ENCODE measurements around the gene THSD4. TPM values are rescaled to one million over a fixed set of nuclear protein-coding genes. Genes with fewer than 3 reads are reported as not detected.
A peak's percentile ranks its signal among the peaks of the same experiment; 100 is the strongest.

THSD4 gene
- total RNA-seq, 1 experiment from 2014 or later = 65.4 TPM

- Histone ChIP-seq H3K4me3 (ENCODE audit: low read depth in 2 of 2, low read length in 2 of 2) (no peak overlapping the region), H3K36me3 (ENCODE audit: control insufficient read depth, insufficient read depth, low read length) (no peaks in the 10 kb centered on the region), H3K4me1 (ENCODE audit: control insufficient read depth, insufficient read depth, low read length) (no peaks in the 10 kb centered on the region), H3K27ac (ENCODE audit: low read length) (no peak overlapping the region), H3K9me3 (ENCODE audit: control insufficient read depth, insufficient read depth, low read depth, low read length) (no peaks in the 10 kb centered on the region), H3K27me3 (ENCODE audit: control insufficient read depth, insufficient read depth, low read length) (no peaks in the 10 kb centered on the region)
- BruUV-seq (replicated peaks) = no TSS peak
- CTCF ChIA-PET = no interaction called here
- intact Hi-C loops (cut with micrococcal nuclease; ENCODE audit: unreplicated experiment) = loop anchor here (5.0 kb wide), 2 partner anchors 74 to 204 kb away; no protein-coding TSS in a partner anchor
- POLR2A ChIA-PET = no interaction called here
- DNase-seq (ENCODE audit: low read depth, low spot score) = peak; percentile 28
- ATAC-seq = peak; percentile 80
- in situ Hi-C loops (cut with HindIII; ENCODE audit: low pct_unique_long_range_greater_than_20kb, low sequenced_read_pairs) = no loop called here
- TF ChIP-seq SIN3A (IDR thresholded peaks at IDR 0.05; ENCODE audit: borderline replicate concordance, insufficient read depth, low read depth, low read length) (no peak), CTCF (IDR thresholded peaks at IDR 0.05) (peak; percentile 75), REST (IDR thresholded peaks at IDR 0.05; ENCODE audit: insufficient read depth in 1 of 2, low read depth in 2 of 2, low read length in 1 of 2) (no peak)
These were observed 536.5 kb downstream of the THSD4 start for GRCh38 chr15:71651750-71652186.

- H3K27ac ChIP-seq (ENCODE audit: low read length) = no peak overlapping the region
- intact Hi-C loops (cut with micrococcal nuclease; ENCODE audit: unreplicated experiment) (loop anchor here (5.0 kb wide), 2 partner anchors 77 to 207 kb away; no protein-coding TSS in a partner anchor), in situ Hi-C loops (cut with HindIII; ENCODE audit: low pct_unique_long_range_greater_than_20kb, low sequenced_read_pairs) (no loop called here)
- CTCF ChIA-PET = no interaction called here
- no peaks in the 10 kb centered on the region for H3K4me1 ChIP-seq (ENCODE audit: control insufficient read depth, insufficient read depth, low read length)
- POLR2A ChIA-PET = no interaction called here
- no TSS peak for BruUV-seq (replicated peaks)
- no peaks in the 10 kb centered on the region for H3K27me3 ChIP-seq (ENCODE audit: control insufficient read depth, insufficient read depth, low read length)
- H3K36me3 ChIP-seq (ENCODE audit: control insufficient read depth, insufficient read depth, low read length) = no peaks in the 10 kb centered on the region
- no peak for DNase-seq (ENCODE audit: low read depth, low spot score)
- H3K4me3 ChIP-seq (ENCODE audit: low read depth in 2 of 2, low read length in 2 of 2) = no peak overlapping the region
- no peak for TF ChIP-seq POLR2AphosphoS5 (IDR thresholded peaks at IDR 0.05; ENCODE audit: low read depth, low read length)
- no peak for ATAC-seq
- no peaks in the 10 kb centered on the region for H3K9me3 ChIP-seq (ENCODE audit: control insufficient read depth, insufficient read depth, low read depth, low read length)
These were observed 538.9 kb downstream of the THSD4 start for GRCh38 chr15:71654042-71654719.

- Histone ChIP-seq H3K36me3 (ENCODE audit: control insufficient read depth, insufficient read depth, low read length) (no peaks in the 10 kb centered on the region), H3K27ac (ENCODE audit: low read length) (no peak overlapping the region), H3K4me1 (ENCODE audit: control insufficient read depth, insufficient read depth, low read length) (no peaks in the 10 kb centered on the region), H3K27me3 (ENCODE audit: control insufficient read depth, insufficient read depth, low read length) (no peaks in the 10 kb centered on the region), H3K9me3 (ENCODE audit: control insufficient read depth, insufficient read depth, low read depth, low read length) (no peaks in the 10 kb centered on the region), H3K4me3 (ENCODE audit: low read depth in 2 of 2, low read length in 2 of 2) (no peak overlapping the region)
- ChIA-PET CTCF (no interaction called here), POLR2A (no interaction called here)
- intact Hi-C loops (cut with micrococcal nuclease; ENCODE audit: unreplicated experiment) = loop anchor here (5.0 kb wide), 2 partner anchors 77 to 207 kb away; no protein-coding TSS in a partner anchor
- no TSS peak for BruUV-seq (replicated peaks)
- DNase-seq (ENCODE audit: low read depth, low spot score) = no peak
- TF ChIP-seq CTCF (IDR thresholded peaks at IDR 0.05) (no peak), TCF7L2 (IDR thresholded peaks at IDR 0.05; ENCODE audit: low read depth, low read length) (no peak), POLR2AphosphoS5 (IDR thresholded peaks at IDR 0.05; ENCODE audit: low read depth, low read length) (no peak), REST (IDR thresholded peaks at IDR 0.05; ENCODE audit: insufficient read depth in 1 of 2, low read depth in 2 of 2, low read length in 1 of 2) (no peak), SIN3A (IDR thresholded peaks at IDR 0.05; ENCODE audit: borderline replicate concordance, insufficient read depth, low read depth, low read length) (no peak)
- in situ Hi-C loops (cut with HindIII; ENCODE audit: low pct_unique_long_range_greater_than_20kb, low sequenced_read_pairs) = no loop called here
- no peak for ATAC-seq
These were observed 539.5 kb downstream of the THSD4 start for GRCh38 chr15:71654720-71655174.
